A673 (cell line): Measurements from ENCODE around the gene NEK9. TPM values are rescaled to one million over a fixed set of nuclear protein-coding genes. Genes with fewer than 3 reads are reported as not detected.

Experiments
- BruUV-seq: library from RNA; stranded (reverse); fragments of 400-500 nt; replicated peaks from 2 replicates; lab custom pipeline; 2021; lab: Mats Ljungman, UMichigan
- CTCF ChIA-PET: fragments of 300-600 bp; sonication (Branson Sonifier 250); formaldehyde crosslinking; loops from one replicate; lab custom pipeline; 2022; ENCODE audit warnings: antibody characterized with exemption; lab: Charles Lee
- POLR2A ChIA-PET: fragments of 300-600 bp; sonication (Branson Sonifier 250); formaldehyde crosslinking; loops from one replicate; lab custom pipeline; 2022; ENCODE audit warnings: antibody characterized with exemption; ENCODE audit not compliant: low non-redundant PET; lab: Charles Lee
- DNase-seq: peaks from one replicate; pipeline ENCODE4 v3.0.0-alpha.2; 2015; ENCODE audit warnings: low spot score
- H3K27ac ChIP-seq: fragments of 200-600 bp; sonication (generic); 2 replicates; pipeline ENCODE4 v1.5.1; 2016; ENCODE audit warnings: mixed run types, low read depth, mild to moderate bottlenecking, mixed read lengths, antibody characterized with exemption, low read length; ENCODE audit not compliant: poor library complexity, severe bottlenecking
- H3K27me3 ChIP-seq: fragments of 200-600 bp; sonication (generic); replicated peaks from 2 replicates; pipeline ENCODE4 v1.6.1; 2017; ENCODE audit warnings: mixed run types, low read depth, mild to moderate bottlenecking, mixed read lengths, antibody characterized with exemption, low read length; ENCODE audit not compliant: insufficient read depth, poor library complexity
- H3K36me3 ChIP-seq: fragments of 200-600 bp; sonication (generic); 2 replicates; pipeline ENCODE4 v1.6.1; 2016; ENCODE audit warnings: mixed run types, mild to moderate bottlenecking, mixed read lengths, antibody characterized with exemption, low read length; ENCODE audit not compliant: insufficient read depth, poor library complexity, severe bottlenecking
- H3K4me1 ChIP-seq: fragments of 200-600 bp; sonication (generic); 2 replicates; pipeline ENCODE4 v1.6.1; 2017; ENCODE audit warnings: mixed run types, mild to moderate bottlenecking, mixed read lengths, antibody characterized with exemption, low read length; ENCODE audit not compliant: insufficient read depth, poor library complexity, severe bottlenecking
- H3K4me3 ChIP-seq: fragments of 200-600 bp; sonication (generic); 2 replicates; pipeline ENCODE4 v1.5.1; 2016; ENCODE audit warnings: low read depth, mixed run types, mild to moderate bottlenecking, mixed read lengths, low read length; ENCODE audit not compliant: poor library complexity, severe bottlenecking
- H3K9me3 ChIP-seq: fragments of 200-600 bp; sonication (generic); 2 replicates; pipeline ENCODE4 v1.6.1; 2016; ENCODE audit warnings: mixed run types, low read depth, mild to moderate bottlenecking, mixed read lengths, antibody characterized with exemption, low read length; ENCODE audit not compliant: poor library complexity, severe bottlenecking
- CTCF ChIP-seq: fragments of 300-800, 200-600 bp; sonication (generic); conservative IDR thresholded peaks from 2 replicates; pipeline ENCODE4 v1.5.1; 2017; ENCODE audit warnings: low read depth, mild to moderate bottlenecking, antibody characterized with exemption, low read length, moderate library complexity, mixed read lengths
- EZH2 ChIP-seq: fragments of 200-600 bp; sonication (generic); IDR thresholded peaks from 2 replicates; pipeline ENCODE4 v1.6.1; 2017; ENCODE audit warnings: borderline replicate concordance, low read depth, mild to moderate bottlenecking, mixed read lengths, antibody characterized with exemption, low read length; ENCODE audit not compliant: poor library complexity, severe bottlenecking
- intact Hi-C: fragments of 100-400 bp; cut with micrococcal nuclease; formaldehyde crosslinking; loops from one replicate; pipeline ENCODE4 v1.10.0; 2022; ENCODE audit not compliant: unreplicated experiment
- total RNA-seq: library from RNA; stranded (reverse); gene quantifications from 2 replicates; pipeline ENCODE4 v1.2.3, GENCODE V29; 2021

Gene NEK9
- total RNA-seq, 1 experiment from 2014 or later: 75.8 TPM

GRCh38 chr14:75133597-75133996, 6.7 kb upstream of the NEK9 start:
- CTCF ChIA-PET: no interaction called here
- BruUV-seq: no TSS peak
- Histone ChIP-seq H3K4me1 (peaks cover 12% of the 10 kb centered on the region), H3K36me3 (peaks cover 22% of the 10 kb centered on the region), H3K27me3 (no peaks in the 10 kb centered on the region), H3K27ac (no peak overlapping the region), H3K4me3 (no peak overlapping the region), H3K9me3 (no peaks in the 10 kb centered on the region)
- TF ChIP-seq CTCF: no peak
- no peak for TF ChIP-seq EZH2
- POLR2A ChIA-PET: no interaction called here
- DNase-seq: no peak
- intact Hi-C loops: loop anchor here (2.0 kb wide), 1 partner anchor 355 kb away; no protein-coding TSS in a partner anchor

GRCh38 chr14:75132382-75133086, 5.7 kb upstream of the NEK9 start:
- ChIA-PET CTCF (interaction anchor here (0.6 to 1.0 kb wide), 4 partner anchors 9 to 301 kb away, joined by 3 to 16 read pairs (median 4); no protein-coding TSS in a partner anchor), POLR2A (no interaction called here)

GRCh38 chr14:75128596-75128990, 1.7 kb upstream of the NEK9 start:
- TF ChIP-seq EZH2: no peak
- TF ChIP-seq CTCF: no peak
- intact Hi-C loops: loop anchor here (10.0 kb wide), 1 partner anchor 436 kb away; no protein-coding TSS in a partner anchor
- Histone ChIP-seq H3K4me3 (no peak overlapping the region), H3K27me3 (no peaks in the 10 kb centered on the region), H3K36me3 (peaks cover 5% of the 10 kb centered on the region), H3K4me1 (peaks cover 26% of the 10 kb centered on the region), H3K9me3 (no peaks in the 10 kb centered on the region), H3K27ac (no peak overlapping the region)
- CTCF ChIA-PET: no interaction called here
- no TSS peak for BruUV-seq
- DNase-seq: no peak
- POLR2A ChIA-PET: no interaction called here

More at GRCh38 chr14:75132382-75133086, 5.7 kb upstream of the NEK9 start:
- Histone ChIP-seq H3K9me3 (no peaks in the 10 kb centered on the region), H3K4me3 (no peak overlapping the region), H3K4me1 (peaks cover 21% of the 10 kb centered on the region), H3K36me3 (peaks cover 22% of the 10 kb centered on the region), H3K27ac (peak overlapping the region; percentile 12), H3K27me3 (no peaks in the 10 kb centered on the region)
- peak; percentile 78 for TF ChIP-seq CTCF
- TF ChIP-seq EZH2: no peak
- intact Hi-C loops: loop anchor here (1.0 to 2.0 kb wide), 3 partner anchors 164 to 356 kb away; no protein-coding TSS in a partner anchor
- BruUV-seq: no TSS peak
- peak; percentile 88 for DNase-seq
